Measurements from ENCODE around the gene TOX4.

Gene TOX4

GRCh38 chr14:21503376-21503775 is 26.4 kb downstream of the TOX4 start:
- DNase-seq, result no peak

DNA sequence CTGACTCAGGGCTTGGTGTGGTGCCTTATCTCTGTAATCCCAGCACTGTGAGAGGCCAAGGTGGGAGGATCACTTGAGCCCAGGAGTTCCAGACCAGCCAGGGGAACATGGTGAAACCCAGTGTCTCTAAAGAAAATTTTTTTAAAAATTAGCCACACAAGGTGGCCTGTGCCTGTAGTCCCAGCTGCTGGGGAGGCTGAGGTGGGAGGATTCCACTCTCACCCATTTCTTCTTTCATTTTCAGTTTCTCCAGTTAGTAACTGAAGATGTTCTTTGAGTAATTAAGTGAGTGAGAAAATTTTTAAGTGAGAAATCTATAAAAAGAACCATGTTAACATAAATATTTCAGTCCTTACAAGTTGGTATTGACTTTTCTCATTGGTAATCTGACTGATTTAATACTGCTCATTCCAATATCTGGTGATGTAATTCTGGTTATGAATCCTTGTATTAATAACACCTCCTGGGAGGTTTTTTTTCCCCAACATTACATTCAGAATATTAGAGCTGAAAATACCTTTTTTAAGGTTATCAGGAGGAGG is 28.1 kb downstream of the TOX4 start:
- DNase-seq, result no peak

DNA sequence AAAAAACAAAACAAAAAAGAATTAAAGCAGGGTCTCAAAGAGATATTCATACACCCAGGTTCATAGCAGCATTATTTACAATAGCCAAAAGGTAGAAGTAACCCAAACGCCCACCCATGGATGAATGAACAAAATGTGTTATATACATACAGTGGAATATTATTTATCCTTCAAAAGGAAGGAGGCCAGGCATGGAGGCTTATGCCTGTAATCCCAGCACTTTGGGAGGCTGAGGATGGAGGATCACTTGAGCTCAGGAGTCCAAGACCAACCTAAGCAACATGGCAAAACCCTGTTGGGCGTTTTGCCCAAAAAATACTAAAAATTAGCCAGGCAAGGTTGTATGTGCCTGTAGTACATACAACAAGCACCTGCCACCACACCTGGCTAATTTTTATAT is 29.6 kb downstream of the TOX4 start:
- no peak for DNase-seq

GRCh38 chr14:21509432-21510143 is 32.6 kb downstream of the TOX4 start:
- DNase-seq, result no peak

DNA sequence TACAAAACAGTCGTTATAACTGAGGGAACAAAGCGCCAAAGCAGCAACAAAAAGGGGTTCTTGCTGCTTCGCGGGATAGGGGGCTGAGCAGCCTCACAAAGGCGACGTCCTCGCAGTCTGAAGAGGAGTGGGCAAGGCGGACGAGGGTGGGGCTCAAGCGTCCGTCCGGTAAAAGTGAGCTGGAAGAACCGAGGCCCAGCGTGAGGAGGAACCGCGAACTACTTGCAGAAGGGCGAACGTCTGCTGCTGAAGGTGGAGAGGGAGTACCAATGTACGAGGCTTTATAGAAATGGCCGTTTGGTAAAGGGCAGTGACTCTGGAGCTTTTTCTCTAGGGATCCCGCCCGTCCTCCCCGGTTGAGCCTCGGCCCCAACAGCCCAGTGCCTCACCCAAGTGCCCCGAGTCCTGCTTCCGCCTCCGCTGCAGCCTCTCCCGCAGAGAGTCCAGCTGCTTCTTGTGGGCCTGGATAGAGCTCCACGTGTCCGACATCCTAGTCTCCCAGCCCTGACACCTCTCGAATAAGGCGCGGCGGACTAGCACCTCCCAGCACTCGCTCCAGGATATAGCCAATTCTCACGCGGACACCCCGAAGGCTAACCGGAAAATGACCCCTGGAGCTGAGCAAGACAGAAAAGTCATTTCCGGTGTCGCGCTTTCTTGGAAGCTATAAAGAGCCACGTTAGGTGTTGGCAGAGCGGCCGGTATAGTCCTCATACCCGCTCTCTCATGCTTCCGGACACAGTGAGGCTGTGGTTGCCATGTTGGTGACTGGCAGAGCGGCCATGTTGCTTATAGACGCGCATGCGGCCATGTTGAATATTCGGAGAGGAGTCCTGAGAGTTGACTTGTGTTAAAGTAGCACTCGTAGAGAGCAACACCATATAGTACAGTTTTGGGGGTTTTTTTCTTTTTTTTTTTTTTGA is 34.0 kb downstream of the TOX4 start, which contains the start of gene METTL3:
METTL3 (minus strand) TSS at position 606 of the 923 bp plus-strand sequence; CDS start at position 489, 117 bp downstream.
- peak; percentile 97 for DNase-seq

GRCh38 chr14:21514341-21514740 is 37.3 kb downstream of the TOX4 start:
- no peak for DNase-seq

- no peak for DNase-seq
Observed at GRCh38 chr14:21518725-21519124, 41.7 kb downstream of the TOX4 start.

DNA sequence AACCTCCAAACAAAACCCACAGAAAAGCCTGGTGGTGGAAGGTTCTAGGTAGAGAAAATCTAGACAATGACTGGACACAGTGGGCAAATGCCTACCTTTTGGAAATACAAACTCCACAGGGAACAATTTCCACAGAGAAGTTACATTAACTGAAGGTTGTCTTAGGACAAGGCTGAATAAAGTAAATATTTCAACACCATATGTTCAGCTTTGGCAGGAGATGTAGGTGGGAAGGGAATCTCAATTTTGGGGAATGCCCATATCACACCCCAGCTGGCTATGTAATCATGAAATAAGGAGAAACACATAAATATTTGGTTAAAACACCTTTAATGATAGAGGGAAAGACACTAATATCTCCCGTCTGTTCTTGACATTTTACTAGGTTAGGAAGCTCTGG is 43.8 kb downstream of the TOX4 start:
- no peak for DNase-seq

- DNase-seq, result no peak
Observed at GRCh38 chr14:21521501-21521900, 44.5 kb downstream of the TOX4 start.

GRCh38 chr14:21523203-21523602 is 46.2 kb downstream of the TOX4 start:
- no peak for DNase-seq

DNA sequence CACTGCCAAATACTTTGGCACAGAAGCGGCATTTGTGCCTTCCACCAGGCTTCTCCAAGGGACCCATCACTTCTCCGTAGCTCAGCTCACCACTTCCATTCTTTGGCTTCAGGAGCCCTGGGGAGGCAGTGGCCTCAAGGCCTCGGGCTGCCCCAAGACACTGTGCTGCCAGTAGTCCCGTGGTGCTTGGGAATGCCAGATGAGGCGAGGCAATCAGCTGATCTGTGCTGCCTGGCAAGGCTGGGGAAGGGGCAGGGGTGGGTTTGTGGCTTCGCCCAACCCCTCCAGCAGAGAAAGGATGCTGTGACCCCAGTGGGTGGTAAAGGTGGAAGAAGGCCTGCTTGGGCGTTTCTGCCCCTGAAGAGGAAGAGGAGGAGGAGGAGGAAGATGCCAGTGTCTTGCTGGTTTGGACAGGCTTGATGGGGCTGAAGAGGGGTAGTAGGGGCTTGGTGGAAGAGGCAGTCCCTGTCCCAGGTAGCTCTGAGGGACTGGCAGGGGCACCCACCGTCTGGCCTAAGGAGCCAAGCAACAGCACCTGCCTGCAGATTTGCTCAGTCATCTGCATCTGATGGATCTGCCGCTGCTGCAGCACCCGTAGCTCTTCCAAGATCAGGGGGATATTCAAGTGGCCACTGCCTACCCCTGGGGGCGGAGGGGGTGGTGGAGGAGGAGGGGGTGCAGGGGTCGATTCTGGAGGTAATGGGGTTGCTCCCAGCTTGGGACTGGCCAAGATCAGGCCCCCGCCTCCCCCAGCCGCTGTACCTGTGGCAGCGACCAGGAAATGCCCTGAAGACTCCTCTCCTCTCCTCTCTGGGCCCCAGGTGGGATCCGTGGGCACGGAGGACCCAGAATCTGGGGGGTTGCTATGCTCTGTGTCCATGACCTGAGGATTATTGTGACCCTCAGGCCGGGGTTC is 47.8 kb downstream of the TOX4 start:
- no peak for DNase-seq

- no peak for DNase-seq
Observed at GRCh38 chr14:21525571-21525961, 48.6 kb downstream of the TOX4 start.

GRCh38 chr14:21525962-21526671 is 49.1 kb downstream of the TOX4 start, which contains the start of gene SALL2:
Gene SALL2, minus strand, starts transcription at chr14:21526346. Its CDS starts 219 bp downstream, at chr14:21526127.
- DNase-seq, result peak; percentile 87

DNA sequence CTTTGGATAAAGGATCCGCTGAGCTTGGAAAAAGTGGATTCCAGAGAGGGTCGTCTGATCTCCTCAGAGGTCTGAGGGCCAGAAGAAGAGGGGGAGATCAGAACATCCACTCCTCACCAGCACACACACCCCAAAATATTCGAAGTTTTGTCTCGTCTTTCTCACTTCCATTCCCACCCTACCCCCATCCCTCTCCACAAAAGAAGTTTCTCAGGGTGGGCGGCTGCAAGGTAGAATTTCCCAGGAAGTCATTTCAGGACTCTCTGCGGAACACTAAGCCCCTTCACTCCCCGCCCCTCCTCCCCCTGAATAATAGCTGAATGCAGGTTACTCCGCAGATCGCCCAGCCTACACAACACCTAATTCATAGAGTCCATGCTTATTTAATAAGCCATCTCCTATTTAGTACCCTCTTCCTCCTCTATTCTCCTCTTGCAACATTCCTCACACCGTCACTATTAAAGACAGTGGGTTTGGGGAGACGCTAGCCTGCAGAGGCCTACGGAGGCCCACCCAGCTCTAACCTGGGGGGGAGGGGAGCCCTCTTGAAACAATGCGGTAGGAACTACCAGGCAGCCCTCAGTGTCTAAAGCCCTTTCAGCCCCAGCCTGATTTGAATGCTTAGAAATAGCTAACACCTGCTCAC is 49.8 kb downstream of the TOX4 start:
- no peak for DNase-seq

- no peak for DNase-seq
Observed at GRCh38 chr14:21527318-21527679, 50.3 kb downstream of the TOX4 start.

DNA sequence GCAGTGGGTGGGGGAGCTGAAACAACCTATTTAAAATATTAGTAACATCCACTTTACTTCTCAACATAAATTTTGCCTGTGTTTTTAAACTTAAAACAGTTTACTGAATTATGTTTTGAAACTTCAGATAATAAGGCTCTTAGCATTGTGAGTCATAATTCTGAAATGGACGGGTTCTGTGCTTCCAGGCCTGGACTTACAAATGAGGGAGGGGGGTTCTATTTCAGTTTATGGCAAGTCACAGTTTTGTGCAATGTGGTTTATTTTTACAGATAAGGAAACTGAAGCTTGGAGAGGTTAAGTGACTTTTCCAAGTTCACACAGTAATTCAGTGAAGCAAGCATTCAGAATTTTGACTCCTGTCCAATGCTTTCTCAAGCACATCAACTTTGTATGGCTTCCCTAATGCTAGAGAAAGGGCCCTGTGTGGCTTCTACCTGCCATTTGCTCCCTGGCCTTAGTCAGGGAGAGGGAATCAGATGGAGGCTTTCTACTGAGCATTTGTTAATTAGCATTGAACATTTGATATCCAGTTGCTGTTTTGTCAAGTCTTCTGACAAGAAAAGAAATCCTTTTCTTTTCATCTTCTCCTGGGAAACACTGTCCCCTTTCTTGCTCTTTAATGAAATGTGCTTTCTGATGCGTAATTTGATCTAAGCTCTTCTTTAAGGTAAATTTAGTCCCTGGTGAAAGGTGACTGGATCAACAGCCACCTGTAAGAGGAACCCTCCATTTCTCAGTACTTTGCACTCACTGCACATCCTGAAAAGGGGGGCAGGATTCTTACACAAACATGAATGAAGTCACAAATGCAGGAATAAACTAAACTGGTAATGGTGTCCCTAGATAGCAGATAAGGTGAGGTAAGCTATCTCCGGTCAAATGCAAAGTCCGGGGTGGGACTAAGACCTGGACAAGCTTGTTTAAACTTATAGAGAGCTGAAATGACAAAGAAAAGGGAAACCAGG is 51.7 kb downstream of the TOX4 start:
- DNase-seq, result no peak

DNA sequence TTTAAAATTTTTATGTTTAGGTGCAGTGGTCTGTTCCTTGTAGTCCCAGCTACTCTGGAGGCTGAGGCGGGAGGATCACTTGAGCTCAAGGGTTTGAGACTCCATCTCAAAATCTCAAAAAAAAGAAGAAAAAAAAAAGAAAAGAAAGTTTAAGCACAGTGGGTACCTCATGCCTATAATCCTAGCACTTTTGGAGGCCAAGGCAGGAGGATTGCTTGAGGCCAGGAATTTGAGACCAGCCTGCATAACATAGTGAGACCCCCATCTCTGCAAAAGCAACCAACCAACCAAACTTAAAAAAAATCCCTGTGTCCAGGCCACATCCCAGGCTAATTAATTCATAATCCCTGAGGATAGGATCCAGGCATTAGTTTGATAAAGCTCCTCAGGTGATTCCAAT is 52.5 kb downstream of the TOX4 start:
- no peak for DNase-seq

DNA sequence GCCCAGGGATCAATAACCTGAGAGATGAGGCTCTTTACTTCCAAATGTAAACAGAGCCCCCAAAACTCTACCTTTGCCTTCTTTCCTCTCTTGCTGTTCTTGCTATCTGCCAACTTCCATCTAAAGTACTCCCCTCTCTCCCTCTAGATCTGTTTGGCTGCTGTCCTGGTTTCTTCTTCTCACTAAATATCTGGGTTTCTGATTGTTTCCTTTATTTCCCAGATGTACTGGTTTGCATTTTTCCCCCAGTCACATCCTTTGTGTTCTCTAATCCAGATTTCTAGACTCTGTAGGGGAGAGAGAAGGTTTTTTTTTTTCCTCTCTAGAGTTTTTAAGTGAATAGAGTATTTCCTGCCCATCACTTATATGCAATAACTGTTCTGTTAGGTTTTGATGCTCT is 56.3 kb downstream of the TOX4 start:
- DNase-seq, result no peak

GRCh38 chr14:21534576-21534975 is 57.6 kb downstream of the TOX4 start:
- no peak for DNase-seq
